Activated naive CD8-positive, alpha-beta T cell treated with anti-CD3 and anti-CD28 coated beads, Interleukin-2, amount 50 U/mL, for 24 hours (primary cell): ENCODE results near the gene KLHL12.
"Not testable (repeated sequence)": the region's sequence is repeated elsewhere in the genome, so short reads cannot be mapped to it uniquely, and the experiment has no call there.

ENCODE experiments used
- ATAC-seq: fragments of 150-1000 bp; cut with Tn5 transposase; one replicate; pipeline ENCODE4 v1.10.0; 2021
- DNase-seq: peaks from one replicate; pipeline ENCODE4 v3.0.0; 2021
- H3K27ac Mint-ChIP-seq: one replicate; pipeline ENCODE4 v1.8.0; 2021; ENCODE audit warnings: mild to moderate bottlenecking, mixed read lengths
- H3K27me3 Mint-ChIP-seq: one replicate; pipeline ENCODE4 v1.8.0; 2021; ENCODE audit warnings: mixed read lengths
- H3K36me3 Mint-ChIP-seq: one replicate; pipeline ENCODE4 v1.8.0; 2021; ENCODE audit warnings: low read depth, mixed read lengths
- H3K4me1 Mint-ChIP-seq: one replicate; pipeline ENCODE4 v1.8.0; 2021; ENCODE audit warnings: mixed read lengths
- H3K4me3 Mint-ChIP-seq: one replicate; pipeline ENCODE4 v1.8.0; 2021; ENCODE audit warnings: mild to moderate bottlenecking, moderate library complexity, mixed read lengths
- H3K9me3 Mint-ChIP-seq: one replicate; pipeline ENCODE4 v1.8.0; 2021; ENCODE audit warnings: mixed read lengths

Gene KLHL12

DNA sequence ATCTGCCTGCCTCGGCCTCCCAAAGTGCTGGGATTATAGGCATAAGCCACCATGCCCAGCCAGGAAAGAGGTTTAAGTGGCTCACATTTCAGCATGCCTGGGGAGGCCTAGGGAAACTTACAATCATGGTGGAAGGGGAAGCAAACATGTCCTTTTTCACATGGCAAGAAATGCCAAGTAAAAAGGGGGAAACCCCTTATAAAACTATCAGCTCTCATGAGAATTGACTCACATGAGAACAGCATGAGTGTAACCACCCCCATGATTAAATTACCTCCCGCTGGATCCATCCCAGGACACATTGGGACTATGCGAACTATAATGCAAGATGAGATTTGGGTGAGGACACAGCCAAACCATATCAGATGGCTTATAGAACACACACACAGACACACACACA is 8.8 kb upstream of the KLHL12 start:
- Mint-ChIP-seq H3K4me3 (no peak overlapping the region), H3K9me3 (no peaks in the 10 kb centered on the region)

DNA sequence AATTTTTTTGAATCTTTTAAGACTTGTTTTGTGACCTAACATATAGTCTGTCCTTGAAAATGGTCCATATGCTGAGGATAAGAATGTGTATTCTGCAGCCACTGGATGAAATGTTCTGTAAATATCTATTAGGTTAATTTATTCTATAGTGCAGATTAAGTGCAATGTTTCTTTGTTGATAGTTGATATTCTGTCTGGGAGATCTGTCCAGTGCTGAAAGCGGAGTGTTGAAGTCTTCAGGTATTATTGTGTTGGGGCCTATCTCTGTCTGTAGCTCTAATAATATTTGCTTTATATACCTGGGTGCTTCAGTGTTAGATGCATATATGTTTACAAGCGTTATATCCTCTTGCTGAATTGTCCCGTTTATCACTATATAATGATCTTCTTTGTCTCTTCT is 7.7 kb upstream of the KLHL12 start:
- no peak for ATAC-seq
- no peak overlapping the region for H3K4me3 Mint-ChIP-seq

More for the DNA sequence above, 8.8 kb upstream of the KLHL12 start:
- peaks cover 5% of the 10 kb centered on the region for H3K36me3 Mint-ChIP-seq
- no peaks in the 10 kb centered on the region for H3K4me1 Mint-ChIP-seq
- no peak overlapping the region for H3K27ac Mint-ChIP-seq
- ATAC-seq (no peak), DNase-seq (no peak)
- peaks cover 8% of the 10 kb centered on the region for H3K27me3 Mint-ChIP-seq

DNA sequence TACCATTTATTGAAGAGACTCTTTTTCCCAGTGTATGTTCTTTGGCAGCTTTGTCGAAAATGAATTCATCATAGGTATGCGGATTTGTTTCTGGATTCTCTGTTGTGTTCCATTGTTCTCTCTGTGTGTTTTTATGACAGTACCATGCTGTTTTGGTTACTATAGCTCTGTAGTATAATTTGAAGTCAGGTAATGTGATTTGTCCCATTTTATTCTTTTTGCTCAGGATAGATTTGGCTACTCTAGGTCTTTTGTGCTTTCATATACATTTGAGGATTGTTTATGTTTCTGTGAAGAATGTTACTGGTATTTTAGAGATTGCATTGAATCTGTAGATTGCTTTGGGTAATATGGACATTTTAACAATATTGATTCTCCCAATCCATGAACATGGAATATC is 5.4 kb upstream of the KLHL12 start:
- Mint-ChIP-seq H3K4me3 (no peak overlapping the region), H3K4me1 (no peaks in the 10 kb centered on the region), H3K9me3 (no peaks in the 10 kb centered on the region), H3K27ac (no peak overlapping the region), H3K36me3 (no peaks in the 10 kb centered on the region), H3K27me3 (peaks cover 8% of the 10 kb centered on the region)
- DNase-seq (no peak), ATAC-seq (no peak)

More for the DNA sequence above, 7.7 kb upstream of the KLHL12 start:
- H3K9me3 Mint-ChIP-seq, result no peaks in the 10 kb centered on the region
- no peak overlapping the region for H3K27ac Mint-ChIP-seq
- no peaks in the 10 kb centered on the region for H3K36me3 Mint-ChIP-seq
- H3K4me1 Mint-ChIP-seq, result no peaks in the 10 kb centered on the region
- DNase-seq, result no peak
- H3K27me3 Mint-ChIP-seq, result peaks cover 8% of the 10 kb centered on the region

DNA sequence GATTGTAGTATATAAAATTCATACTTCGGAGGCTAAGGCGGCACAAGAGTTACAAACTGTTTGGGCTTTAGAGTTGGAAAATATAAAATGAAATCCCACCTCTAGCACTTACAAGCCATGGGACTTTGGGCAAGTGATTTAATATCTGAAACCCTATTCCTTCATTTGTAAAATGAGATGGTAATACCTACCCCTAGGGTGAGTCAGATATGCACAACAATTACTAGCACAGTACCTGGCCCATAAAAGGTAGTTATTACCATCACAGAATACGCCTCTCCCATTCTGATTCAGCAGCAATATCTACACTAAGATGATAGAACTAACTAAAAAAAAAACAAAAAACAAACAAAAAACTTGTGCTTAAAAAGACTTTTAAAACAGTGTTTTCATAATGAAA is 3.5 kb downstream of the KLHL12 start:
- no peak for ATAC-seq
- Mint-ChIP-seq H3K27ac (no peak overlapping the region), H3K4me1 (peaks cover 35% of the 10 kb centered on the region), H3K36me3 (peaks cover 22% of the 10 kb centered on the region), H3K27me3 (no peaks in the 10 kb centered on the region), H3K9me3 (no peaks in the 10 kb centered on the region), H3K4me3 (no peak overlapping the region)
- DNase-seq, result no peak

DNA sequence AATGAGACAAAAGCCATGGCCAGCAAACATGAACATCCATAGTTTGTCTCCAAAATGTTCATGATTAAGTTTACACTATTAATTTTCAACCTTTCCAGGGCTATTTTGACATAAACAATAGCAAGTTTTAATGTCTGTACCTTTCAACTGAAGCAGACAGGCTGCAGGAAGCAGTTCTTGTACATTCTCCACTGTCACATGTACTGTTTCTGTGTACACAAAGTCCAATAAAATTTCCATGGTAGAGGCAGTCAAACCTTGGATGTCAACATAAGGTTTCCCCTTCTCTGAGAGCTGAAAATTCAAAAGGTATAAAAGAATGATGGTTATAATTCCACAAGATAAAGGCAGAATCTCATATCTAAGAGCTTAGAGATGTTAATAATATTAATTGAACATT is 7.4 kb downstream of the KLHL12 start:
- Mint-ChIP-seq H3K36me3 (peaks cover 32% of the 10 kb centered on the region), H3K4me3 (no peak overlapping the region), H3K27ac (no peak overlapping the region), H3K9me3 (no peaks in the 10 kb centered on the region), H3K27me3 (no peaks in the 10 kb centered on the region), H3K4me1 (peaks cover 21% of the 10 kb centered on the region)
- ATAC-seq (no peak), DNase-seq (no peak)

DNA sequence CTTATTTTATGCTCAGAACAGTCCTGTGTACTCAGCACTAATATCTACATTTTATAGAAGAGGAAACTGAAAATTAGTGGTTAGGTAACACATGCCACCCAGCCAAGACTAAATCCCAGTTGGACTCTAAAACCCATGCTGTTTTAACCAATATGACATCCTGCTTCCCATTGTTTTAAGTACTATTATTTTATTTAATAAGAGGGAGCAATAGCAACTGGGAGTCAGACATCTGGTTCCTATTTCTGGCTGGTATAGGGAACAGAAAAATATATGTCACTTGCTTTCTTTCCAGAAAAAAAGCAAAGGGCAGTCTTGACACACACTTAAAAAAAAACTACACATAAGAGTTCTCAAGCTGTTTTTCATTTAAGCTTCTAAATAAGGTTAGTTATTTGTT is 11.9 kb downstream of the KLHL12 start:
- DNase-seq (no peak), ATAC-seq (no peak)
- no peaks in the 10 kb centered on the region for H3K9me3 Mint-ChIP-seq
- no peaks in the 10 kb centered on the region for H3K27me3 Mint-ChIP-seq
- H3K36me3 Mint-ChIP-seq, result peaks cover 48% of the 10 kb centered on the region
- H3K4me3 Mint-ChIP-seq, result no peak overlapping the region
- no peak overlapping the region for H3K27ac Mint-ChIP-seq
- peaks cover 7% of the 10 kb centered on the region for H3K4me1 Mint-ChIP-seq

DNA sequence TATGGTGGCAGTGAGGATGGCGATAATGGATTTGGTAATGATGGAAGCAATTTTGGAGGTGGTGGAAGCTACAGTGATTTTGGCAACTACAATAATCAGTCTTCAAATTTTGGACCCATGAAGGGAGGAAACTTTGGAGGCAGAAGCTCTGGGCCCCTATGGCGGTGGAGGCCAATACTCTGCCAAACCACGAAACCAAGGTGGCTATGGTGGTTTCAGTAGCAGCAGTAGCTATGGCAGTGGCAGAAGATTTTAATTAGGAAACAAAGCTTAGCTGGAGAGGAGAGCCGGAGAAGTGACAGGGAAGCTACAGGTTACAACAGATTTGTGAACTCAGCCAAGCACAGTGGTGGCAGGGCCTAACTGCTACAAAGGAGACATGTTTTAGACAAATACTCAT is 14.6 kb downstream of the KLHL12 start:
- not testable (repeated sequence) for H3K4me3 Mint-ChIP-seq, ATAC-seq, DNase-seq, H3K27me3 Mint-ChIP-seq, H3K4me1 Mint-ChIP-seq, H3K9me3 Mint-ChIP-seq
- H3K36me3 Mint-ChIP-seq, result peaks cover 38% of the 10 kb centered on the region
- peak overlapping the region; percentile 38 for H3K27ac Mint-ChIP-seq

DNA sequence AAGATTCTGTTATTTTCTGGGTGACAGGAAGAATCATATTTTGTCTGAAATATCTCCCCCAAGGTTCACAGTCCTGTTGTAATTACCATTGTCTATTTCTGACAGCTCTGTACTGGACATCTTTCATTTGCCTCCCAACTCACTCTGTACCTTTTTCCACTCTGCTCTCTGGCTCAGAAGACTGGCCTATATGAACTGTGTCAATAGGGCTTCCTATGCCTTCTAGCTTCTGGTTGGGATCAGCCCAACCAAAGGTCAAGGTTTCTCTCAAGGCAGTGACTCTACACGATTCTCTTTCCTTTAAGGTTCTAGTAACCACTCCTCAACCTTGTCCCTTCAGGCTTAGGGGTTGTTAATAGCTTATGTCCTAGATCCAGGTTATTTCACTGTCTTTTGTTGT is 17.5 kb downstream of the KLHL12 start:
- peaks cover 7% of the 10 kb centered on the region for H3K4me1 Mint-ChIP-seq
- no peak overlapping the region for H3K27ac Mint-ChIP-seq
- H3K4me3 Mint-ChIP-seq, result no peak overlapping the region
- no peak for DNase-seq
- no peak for ATAC-seq
- H3K27me3 Mint-ChIP-seq, result no peaks in the 10 kb centered on the region
- peaks cover 41% of the 10 kb centered on the region for H3K36me3 Mint-ChIP-seq
- no peaks in the 10 kb centered on the region for H3K9me3 Mint-ChIP-seq

DNA sequence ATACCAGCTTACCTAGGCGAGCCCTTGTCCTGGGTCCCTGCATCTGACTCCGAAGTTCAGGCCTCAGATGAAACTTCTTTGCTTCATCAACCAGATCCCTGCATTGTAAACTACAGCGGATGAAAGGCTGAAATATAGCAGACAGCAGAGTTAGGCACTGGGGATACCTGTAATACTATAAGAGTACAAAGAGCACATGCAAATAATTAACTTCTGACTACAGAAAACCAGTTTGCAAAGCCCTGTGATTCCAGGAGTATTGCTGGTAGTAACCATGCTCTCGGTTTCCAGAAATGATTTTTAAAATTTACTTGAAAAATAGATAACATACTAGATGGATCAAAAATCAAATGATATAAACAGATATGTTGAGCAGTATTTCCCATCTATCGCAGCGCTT is 18.0 kb downstream of the KLHL12 start:
- ATAC-seq, result no peak
- peaks cover 41% of the 10 kb centered on the region for H3K36me3 Mint-ChIP-seq
- no peak overlapping the region for H3K4me3 Mint-ChIP-seq
- H3K9me3 Mint-ChIP-seq, result no peaks in the 10 kb centered on the region
- peaks cover 7% of the 10 kb centered on the region for H3K4me1 Mint-ChIP-seq
- no peaks in the 10 kb centered on the region for H3K27me3 Mint-ChIP-seq
- no peak for DNase-seq
- no peak overlapping the region for H3K27ac Mint-ChIP-seq

DNA sequence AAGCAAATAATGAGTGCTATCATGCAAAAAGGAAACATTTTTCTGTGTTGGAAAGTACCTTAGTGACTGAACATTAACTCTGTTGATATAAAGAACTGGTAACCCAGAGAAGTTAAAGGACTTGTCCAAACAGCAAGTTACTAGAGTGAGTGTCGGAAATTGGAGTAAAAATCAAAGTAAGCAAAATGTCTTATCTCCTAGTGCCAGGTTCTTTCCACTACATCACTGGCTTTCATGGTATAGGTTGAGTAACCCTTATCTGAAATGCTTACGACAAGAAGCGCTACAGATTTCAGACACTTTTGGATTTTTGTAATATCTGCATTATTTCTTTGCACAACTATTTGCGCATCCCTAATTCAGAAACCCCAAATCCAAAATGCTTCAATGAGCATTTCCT is 21.7 kb downstream of the KLHL12 start:
- Mint-ChIP-seq H3K4me1 (no peaks in the 10 kb centered on the region), H3K4me3 (no peak overlapping the region), H3K27me3 (no peaks in the 10 kb centered on the region), H3K27ac (no peak overlapping the region), H3K9me3 (no peaks in the 10 kb centered on the region), H3K36me3 (peaks cover 16% of the 10 kb centered on the region)
- DNase-seq (no peak), ATAC-seq (no peak)

DNA sequence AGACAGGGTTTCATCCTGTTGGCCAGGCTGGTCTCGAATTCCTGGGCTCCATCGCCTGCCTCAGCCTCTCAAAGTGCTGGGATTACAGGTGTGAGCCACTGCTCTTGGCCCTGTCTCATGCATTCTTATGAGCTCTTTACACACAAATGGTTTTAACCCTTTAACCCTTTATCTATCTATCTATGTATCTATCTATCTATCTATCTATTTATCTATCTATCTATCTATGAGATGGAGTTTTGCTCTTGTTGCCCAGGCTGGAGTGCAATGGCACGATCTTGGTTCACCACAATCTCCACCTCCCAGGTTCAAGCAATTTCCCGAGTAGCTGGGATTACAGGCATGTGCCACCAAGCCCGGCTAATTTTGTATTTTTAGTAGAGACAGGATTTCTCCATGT is 23.2 kb downstream of the KLHL12 start:
- H3K27me3 Mint-ChIP-seq, H3K27ac Mint-ChIP-seq, DNase-seq, H3K9me3 Mint-ChIP-seq, ATAC-seq, H3K4me1 Mint-ChIP-seq, H3K4me3 Mint-ChIP-seq: not testable (repeated sequence)
- peaks cover 20% of the 10 kb centered on the region for H3K36me3 Mint-ChIP-seq

DNA sequence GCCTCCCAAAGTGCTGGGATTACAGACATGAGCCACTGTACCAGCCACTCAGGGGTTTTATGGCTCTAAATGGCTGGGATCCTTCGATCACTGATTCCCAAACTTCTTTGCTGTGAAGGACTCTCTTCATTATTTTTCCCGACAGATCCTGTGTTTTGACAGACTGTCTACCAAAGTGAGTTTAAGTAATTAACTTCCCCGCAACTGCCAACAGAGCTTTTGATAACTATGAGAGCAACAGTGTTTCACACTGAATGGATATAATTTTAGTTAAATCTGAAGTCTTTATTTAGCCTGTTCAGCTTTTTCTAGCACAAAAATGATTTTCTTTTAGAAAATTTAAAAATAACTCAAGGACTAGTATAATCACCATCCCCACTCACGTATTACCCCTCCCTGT is 25.5 kb downstream of the KLHL12 start:
- ATAC-seq (no peak), DNase-seq (no peak)
- Mint-ChIP-seq H3K27ac (no peak overlapping the region), H3K4me1 (no peaks in the 10 kb centered on the region), H3K4me3 (no peak overlapping the region), H3K9me3 (no peaks in the 10 kb centered on the region), H3K27me3 (no peaks in the 10 kb centered on the region), H3K36me3 (peaks cover 31% of the 10 kb centered on the region)

DNA sequence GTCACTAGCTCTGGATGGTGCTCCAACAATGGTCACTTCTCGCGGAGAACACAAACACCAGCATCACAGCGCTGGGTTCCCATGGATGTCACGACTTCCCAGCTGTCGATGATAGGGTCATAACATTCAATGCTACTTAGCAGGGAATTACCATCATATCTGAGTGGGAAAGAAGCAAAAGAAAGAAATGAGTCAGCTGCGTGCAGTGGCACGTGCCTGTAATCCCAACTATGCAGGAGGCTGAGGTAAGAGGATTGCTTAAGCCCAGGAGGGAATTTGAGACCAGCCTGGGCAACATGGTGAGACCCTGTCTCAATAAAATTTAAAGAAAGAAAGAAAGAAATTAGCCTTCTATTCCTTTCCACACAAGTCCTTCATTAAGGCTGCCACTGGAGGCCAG is 34.5 kb downstream of the KLHL12 start:
- Mint-ChIP-seq H3K36me3 (peaks cover 41% of the 10 kb centered on the region), H3K4me1 (peaks cover 17% of the 10 kb centered on the region), H3K27ac (no peak overlapping the region), H3K4me3 (no peak overlapping the region), H3K9me3 (no peaks in the 10 kb centered on the region), H3K27me3 (no peaks in the 10 kb centered on the region)
- DNase-seq (no peak), ATAC-seq (no peak)

DNA sequence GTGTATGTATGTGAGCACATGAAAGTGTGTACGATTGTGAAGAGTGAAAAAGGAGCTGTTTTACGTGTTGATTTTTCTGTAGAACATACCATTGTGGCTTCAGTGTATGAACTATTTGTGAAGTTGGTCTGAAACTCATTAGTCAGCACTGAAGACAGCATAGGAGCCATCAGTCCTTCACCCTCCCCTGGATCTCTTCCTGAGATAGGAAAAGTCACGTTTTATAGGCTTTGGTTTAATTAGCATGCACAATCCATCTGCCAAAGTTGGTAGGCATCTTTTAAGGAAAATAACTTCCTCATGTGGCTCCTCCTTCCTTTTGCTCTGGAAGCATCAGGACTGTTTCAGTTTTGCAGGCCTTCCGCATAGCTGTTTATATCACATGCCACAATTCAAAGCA is 36.6 kb downstream of the KLHL12 start:
- Mint-ChIP-seq H3K36me3 (peaks cover 32% of the 10 kb centered on the region), H3K9me3 (no peaks in the 10 kb centered on the region), H3K4me1 (peaks cover 21% of the 10 kb centered on the region), H3K27me3 (no peaks in the 10 kb centered on the region), H3K4me3 (no peak overlapping the region), H3K27ac (no peak overlapping the region)
- DNase-seq (no peak), ATAC-seq (no peak)

DNA sequence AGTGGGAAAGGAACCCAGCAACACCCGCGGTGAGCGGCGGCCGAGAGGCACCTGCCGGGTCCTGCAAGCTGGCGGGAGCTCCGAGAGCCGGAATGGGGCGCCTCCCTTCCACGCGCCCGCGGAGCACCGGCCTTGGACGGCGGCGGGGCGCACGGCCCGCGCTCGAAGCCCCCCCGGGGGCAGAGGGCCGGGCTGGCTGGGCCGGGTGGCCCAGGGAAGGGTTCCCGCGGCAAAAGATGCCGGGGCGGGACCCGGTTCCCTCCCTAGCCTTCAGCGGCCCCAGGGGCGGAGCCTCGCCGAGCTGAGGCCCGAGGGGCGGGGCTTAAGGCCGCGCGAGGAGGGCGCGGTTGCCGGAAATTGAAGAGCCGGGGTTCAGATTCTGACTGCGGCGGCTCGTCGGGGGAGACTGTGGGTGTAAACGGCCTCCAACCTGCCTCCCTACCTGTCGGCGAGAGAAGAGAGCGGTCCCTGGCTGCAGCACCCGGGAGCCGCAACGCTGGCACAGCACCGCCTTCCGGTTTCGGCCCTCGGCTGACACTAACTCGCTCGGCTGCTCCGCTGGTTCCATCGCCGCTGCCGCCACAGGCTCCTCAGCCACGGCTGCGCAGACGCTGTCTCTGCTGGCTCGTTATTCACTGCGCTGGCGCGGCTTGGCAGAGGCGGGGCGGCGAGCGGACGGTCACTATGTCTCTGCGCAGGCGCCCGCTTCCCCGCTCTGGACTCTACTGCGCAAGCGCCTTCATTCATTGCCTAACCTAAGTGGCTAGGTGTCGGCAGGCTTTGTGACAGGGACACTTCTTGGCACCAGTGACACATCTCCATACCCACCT is 38.3 kb downstream of the KLHL12 start, which contains the start of gene RABIF:
TSS of gene RABIF (minus strand) at position 619 of the 830 bp plus-strand sequence. CDS start at position 568, 51 bp downstream.
- ATAC-seq (peak; percentile 95), DNase-seq (peak; percentile 96)
- H3K9me3 Mint-ChIP-seq, result no peaks in the 10 kb centered on the region
- peaks cover 22% of the 10 kb centered on the region for H3K4me1 Mint-ChIP-seq
- H3K4me3 Mint-ChIP-seq, result peak within 1 kb of the TSS; percentile 93
- no peaks in the 10 kb centered on the region for H3K27me3 Mint-ChIP-seq
- H3K36me3 Mint-ChIP-seq, result peaks cover 20% of the 10 kb centered on the region
- H3K27ac Mint-ChIP-seq, result peak within 1 kb of the TSS; percentile 92

DNA sequence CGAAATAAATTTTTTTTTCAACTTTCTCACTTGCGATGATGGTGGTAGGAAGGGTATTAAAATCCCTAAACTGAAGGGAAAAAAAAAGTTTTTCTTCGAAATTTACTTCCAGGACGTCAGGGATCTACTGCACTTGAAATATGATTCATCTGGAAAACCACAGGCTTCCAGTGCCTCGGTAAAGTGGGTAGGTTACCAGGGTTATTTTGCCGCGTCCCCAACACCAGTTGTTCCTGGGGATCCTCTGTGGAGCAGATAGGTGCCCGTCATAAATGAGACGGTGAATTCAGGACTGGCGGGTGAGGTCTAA is 38.9 kb downstream of the KLHL12 start:
- Mint-ChIP-seq H3K36me3 (peaks cover 16% of the 10 kb centered on the region), H3K9me3 (no peaks in the 10 kb centered on the region), H3K27me3 (no peaks in the 10 kb centered on the region), H3K4me3 (peak overlapping the region; percentile 93), H3K27ac (peak overlapping the region; percentile 92), H3K4me1 (peaks cover 24% of the 10 kb centered on the region)
- DNase-seq, result no peak
- ATAC-seq, result no peak
